GM06990 (cell line): ENCODE measurements around the gene HPS1.

Source experiments
- DNase-seq: peaks from one replicate; pipeline ENCODE4 v3.0.0-alpha.2; 2011; ENCODE audit not compliant: insufficient read length; ENCODE audit errors: extremely low read depth
- H3K27me3 ChIP-seq: replicated peaks from 2 replicates; pipeline ENCODE4 v1.6.0; 2011; ENCODE audit warnings: low read length; ENCODE audit not compliant: control insufficient read depth, insufficient read depth
- H3K36me3 ChIP-seq: 2 replicates; pipeline ENCODE4 v1.5.1; 2011; ENCODE audit warnings: low read length; ENCODE audit not compliant: control insufficient read depth, insufficient read depth
- H3K4me3 ChIP-seq: replicated peaks from 2 replicates; pipeline ENCODE4 v1.5.1; 2011; ENCODE audit warnings: low read depth, mild to moderate bottlenecking, control low read depth, low read length
- TF ChIP-seq, protein P1 (sequence below): IDR thresholded peaks from 2 replicates; pipeline ENCODE4 v1.5.1; 2011; ENCODE audit warnings: low read length, control low read depth, mild to moderate bottlenecking, inconsistent platforms; ENCODE audit not compliant: insufficient read depth, poor library complexity, severe bottlenecking

HPS1 gene

DNA sequence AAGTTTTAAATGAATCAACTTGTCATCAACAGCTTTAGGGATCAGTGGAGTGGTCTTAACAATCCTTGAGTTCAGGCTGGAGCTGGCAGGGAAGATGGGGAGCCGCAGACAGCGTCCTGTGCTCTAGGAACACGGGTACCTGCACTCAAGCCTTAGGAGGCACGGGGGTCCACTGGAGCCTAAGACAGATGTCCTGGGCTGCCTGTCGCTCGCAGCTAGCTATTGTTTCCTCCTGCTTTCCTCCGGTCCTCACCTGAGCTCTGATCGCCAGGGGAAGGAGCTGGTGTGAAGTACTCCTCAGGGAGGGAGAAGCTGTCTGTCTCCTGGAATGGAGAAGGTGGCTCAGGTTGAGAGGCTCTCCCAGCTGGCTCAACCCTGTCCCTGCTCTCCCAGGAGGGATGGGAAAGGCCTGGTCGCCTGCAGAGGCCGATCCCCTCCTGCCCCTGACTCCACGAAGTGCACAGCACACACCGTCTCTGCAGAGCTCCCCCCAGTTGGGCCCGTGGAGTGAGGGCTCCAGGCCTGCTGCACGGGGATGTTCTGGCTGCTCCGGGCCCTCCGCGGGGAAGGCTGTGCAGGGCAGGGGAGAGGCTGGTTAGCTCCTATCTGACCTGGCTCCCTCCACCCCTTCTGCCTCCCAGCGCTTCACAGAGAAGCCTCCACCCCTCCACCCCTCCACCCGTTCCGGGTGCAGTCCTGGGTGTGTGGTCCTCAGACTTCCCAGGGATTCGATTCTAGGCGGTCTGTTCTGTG, 17.2 kb downstream of the HPS1 start:
- TF ChIP-seq, protein P1, sequence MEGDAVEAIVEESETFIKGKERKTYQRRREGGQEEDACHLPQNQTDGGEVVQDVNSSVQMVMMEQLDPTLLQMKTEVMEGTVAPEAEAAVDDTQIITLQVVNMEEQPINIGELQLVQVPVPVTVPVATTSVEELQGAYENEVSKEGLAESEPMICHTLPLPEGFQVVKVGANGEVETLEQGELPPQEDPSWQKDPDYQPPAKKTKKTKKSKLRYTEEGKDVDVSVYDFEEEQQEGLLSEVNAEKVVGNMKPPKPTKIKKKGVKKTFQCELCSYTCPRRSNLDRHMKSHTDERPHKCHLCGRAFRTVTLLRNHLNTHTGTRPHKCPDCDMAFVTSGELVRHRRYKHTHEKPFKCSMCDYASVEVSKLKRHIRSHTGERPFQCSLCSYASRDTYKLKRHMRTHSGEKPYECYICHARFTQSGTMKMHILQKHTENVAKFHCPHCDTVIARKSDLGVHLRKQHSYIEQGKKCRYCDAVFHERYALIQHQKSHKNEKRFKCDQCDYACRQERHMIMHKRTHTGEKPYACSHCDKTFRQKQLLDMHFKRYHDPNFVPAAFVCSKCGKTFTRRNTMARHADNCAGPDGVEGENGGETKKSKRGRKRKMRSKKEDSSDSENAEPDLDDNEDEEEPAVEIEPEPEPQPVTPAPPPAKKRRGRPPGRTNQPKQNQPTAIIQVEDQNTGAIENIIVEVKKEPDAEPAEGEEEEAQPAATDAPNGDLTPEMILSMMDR: no peak
- peaks cover 48% of the 10 kb centered on the region for H3K36me3 ChIP-seq
- no peaks in the 10 kb centered on the region for H3K27me3 ChIP-seq
- DNase-seq: no peak
- H3K4me3 ChIP-seq: no peak overlapping the region

DNA sequence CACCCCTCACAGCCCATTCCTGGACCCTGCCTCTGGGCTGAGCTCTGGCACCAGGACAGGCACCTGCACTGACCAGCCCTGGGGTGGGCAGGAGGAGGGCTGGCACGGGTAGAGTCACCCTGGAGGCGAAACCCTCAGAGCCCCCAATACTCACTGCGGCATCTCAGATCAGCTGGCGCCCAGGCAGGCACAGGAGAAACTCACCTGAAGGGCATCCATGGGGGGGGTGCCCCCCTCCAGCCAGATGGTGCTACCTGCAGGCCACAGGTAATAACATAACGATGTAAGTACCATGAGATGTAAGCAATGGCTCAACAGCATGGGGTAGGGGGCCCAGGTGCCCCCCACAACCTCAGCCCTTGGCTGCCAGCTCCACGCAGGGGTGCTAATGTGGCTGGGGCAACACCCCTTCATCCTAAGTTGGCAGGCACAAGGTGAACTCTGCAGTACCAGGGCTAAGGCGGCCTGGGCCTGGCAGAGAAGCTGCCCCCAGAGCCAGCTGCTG, 19.7 kb downstream of the HPS1 start:
- TF ChIP-seq, protein P1: no peak
- no peak overlapping the region for H3K4me3 ChIP-seq
- H3K36me3 ChIP-seq: peaks cover 50% of the 10 kb centered on the region
- DNase-seq: no peak
- H3K27me3 ChIP-seq: no peaks in the 10 kb centered on the region

DNA sequence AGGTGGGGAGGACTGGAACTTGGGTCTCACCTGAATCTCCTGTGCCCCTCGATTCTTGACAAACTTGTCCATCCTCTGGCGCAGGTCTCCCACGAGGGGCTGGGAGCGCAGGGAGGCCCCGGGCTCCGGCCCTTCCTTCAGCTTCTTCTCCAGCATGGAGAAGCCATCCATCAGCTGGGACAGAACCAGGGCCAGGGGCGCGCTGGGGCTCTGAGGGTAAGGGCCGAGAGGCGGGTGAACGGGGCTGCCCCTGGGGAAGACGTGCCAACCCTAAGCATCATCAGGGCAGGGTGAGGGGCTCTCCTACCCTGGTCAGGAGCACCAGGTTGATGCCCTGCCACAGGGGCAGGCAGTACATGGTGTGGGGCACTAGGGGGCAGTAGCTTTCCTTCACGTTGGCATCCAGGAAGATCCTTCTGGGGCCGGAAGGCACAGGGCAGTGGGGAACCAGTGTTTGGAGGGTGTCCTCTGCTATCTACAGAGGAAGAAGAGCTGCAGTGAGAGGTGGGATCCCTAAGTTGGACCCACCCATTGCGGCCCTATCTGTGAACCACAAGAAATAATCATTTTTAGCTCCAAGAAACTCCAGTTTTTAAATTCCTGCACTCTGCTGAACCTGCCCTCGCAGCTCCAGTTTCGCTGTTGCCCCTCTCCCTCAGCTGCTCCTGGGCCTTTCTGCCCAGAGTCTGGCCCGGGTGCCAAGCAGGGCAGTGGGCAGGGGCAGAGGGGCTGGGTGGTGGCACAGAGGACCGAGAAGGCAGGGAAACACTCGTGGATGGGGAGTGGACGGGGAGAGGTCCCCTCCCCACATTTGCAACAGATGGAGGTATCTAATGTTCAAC, 21.0 kb downstream of the HPS1 start:
- TF ChIP-seq, protein P1: peak; percentile 90
- no peak for DNase-seq
- H3K27me3 ChIP-seq: no peaks in the 10 kb centered on the region
- peaks cover 42% of the 10 kb centered on the region for H3K36me3 ChIP-seq
- no peak overlapping the region for H3K4me3 ChIP-seq

DNA sequence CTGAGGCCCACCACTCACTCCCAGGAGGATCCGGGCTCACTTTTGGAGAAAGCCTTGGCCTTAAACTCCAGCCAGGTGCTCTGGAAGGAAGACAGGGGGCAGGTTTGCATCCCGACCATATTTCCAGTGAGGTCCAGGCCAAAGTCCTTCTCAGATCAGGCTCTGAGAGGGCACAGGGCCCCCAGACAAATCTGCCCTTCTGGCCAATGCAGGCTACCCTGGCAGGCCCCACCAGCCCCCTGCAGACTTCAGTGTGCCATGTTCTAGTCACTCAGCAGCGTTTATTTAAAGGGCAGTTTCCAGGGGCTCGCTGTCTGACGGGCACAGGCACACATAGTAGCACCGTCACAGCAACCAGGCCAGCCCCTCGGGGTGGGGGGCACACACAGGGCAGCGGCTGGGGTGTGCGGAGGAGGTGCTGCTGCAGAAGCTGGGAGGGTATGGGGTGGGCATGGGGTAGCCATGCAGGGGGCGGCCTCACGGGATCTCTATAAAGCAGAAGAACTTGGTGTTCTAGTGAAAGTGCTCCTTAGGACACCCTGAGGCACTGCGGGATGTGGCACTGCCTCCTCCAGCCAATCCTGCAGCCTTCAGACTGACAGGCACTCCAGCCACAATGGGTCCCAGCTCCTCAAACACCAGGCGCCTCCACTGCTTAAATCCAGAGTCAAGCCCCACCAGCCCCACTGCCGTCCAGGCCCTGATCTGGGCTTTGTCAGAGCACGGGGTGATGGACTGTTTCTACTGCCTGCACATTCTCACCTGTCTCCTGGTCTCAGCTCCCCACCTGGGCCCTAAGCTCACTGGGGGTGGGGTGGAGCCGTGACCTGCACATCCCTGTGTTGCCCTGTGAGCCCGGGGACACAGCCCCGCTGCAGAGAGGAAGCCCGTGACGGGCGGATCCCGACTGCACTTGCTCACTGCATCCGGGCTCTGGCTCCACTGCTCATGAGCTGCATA, 22.2 kb downstream of the HPS1 start:
- DNase-seq: no peak
- TF ChIP-seq, protein P1: no peak
- H3K27me3 ChIP-seq: no peaks in the 10 kb centered on the region
- H3K36me3 ChIP-seq: peaks cover 38% of the 10 kb centered on the region
- H3K4me3 ChIP-seq: no peak overlapping the region

DNA sequence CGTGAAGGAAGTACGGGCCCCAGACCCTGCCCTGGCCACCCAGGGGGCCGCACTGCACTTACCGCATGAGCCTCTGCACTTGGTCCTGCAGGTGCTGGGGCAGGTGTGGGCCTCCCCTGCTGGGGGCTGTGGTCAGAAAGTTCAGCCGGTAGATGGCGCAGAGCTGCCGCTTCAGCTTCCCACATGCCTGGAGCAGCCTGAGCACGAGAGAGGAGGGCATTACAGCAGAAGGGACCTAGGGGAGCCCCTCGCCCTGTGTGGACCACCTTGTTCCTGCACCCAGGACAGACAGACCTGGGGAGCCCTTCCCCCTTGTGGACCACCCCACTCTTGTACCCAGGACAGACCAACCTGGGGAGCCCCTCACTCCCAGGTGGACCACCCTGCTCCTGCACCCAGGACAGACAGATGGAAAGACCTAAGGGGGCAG, 23.0 kb downstream of the HPS1 start:
- Histone ChIP-seq H3K27me3 (no peaks in the 10 kb centered on the region), H3K4me3 (no peak overlapping the region), H3K36me3 (peaks cover 41% of the 10 kb centered on the region)
- DNase-seq: no peak
- TF ChIP-seq, protein P1: no peak
